HepG2 (cell line): ENCODE measurements around the gene SLC35B2. TPM values are rescaled to one million over a fixed set of nuclear protein-coding genes. Genes with fewer than 3 reads are reported as not detected.
A peak's percentile ranks its signal among the peaks of the same experiment; 100 is the strongest.

ENCODE experiments used
- BCL6 ChIP-seq: IDR thresholded peaks from 2 replicates; pipeline ENCODE4 v1.6.1; 2016; ENCODE audit warnings: missing genetic modification reagents, missing compliant biosample characterization
- CBX2 ChIP-seq, 2 experiments: fragments of 200-600 bp in 1 of 2; sonication (generic); formaldehyde crosslinking in 1 of 2; IDR thresholded peaks; 2 replicates each; pipeline versions ENCODE4 v1.7.0 to v1.8.1; 2018 to 2022; ENCODE audit warnings: low read depth in 2 of 2, low read length in 1 of 2, mild to moderate bottlenecking in 1 of 2, missing genetic modification reagents in 1 of 2
- CENPT ChIP-seq: sonication (generic); formaldehyde crosslinking; IDR thresholded peaks from 2 replicates; pipeline ENCODE4 v1.8.0; 2022; ENCODE audit warnings: low read depth, mild to moderate bottlenecking, moderate library complexity, missing genetic modification reagents
- DPF2 ChIP-seq: sonication (generic); formaldehyde crosslinking; IDR thresholded peaks from 2 replicates; pipeline ENCODE4 v1.4.0; 2020; ENCODE audit warnings: mild to moderate bottlenecking, low read depth, missing genetic modification reagents, borderline replicate concordance
- GABPB1 ChIP-seq: IDR thresholded peaks from 2 replicates; pipeline ENCODE4 v1.6.1; 2016; ENCODE audit warnings: mild to moderate bottlenecking, missing genetic modification reagents, moderate library complexity, missing compliant biosample characterization
- GZF1 ChIP-seq: sonication (generic); formaldehyde crosslinking; IDR thresholded peaks from 2 replicates; pipeline ENCODE4 v1.5.1; 2020; ENCODE audit warnings: mild to moderate bottlenecking, missing genetic modification reagents
- HMG20A ChIP-seq: IDR thresholded peaks from 2 replicates; pipeline ENCODE4 v1.6.1; 2016; ENCODE audit warnings: borderline replicate concordance
- NR0B2 ChIP-seq: sonication (generic); formaldehyde crosslinking; IDR thresholded peaks from 2 replicates; pipeline ENCODE4 v1.4.0; 2020; ENCODE audit warnings: mild to moderate bottlenecking, missing genetic modification reagents
- RAD51 ChIP-seq: fragments of 450-650 bp; IDR thresholded peaks from 2 replicates; pipeline ENCODE4 v1.6.1; 2016; ENCODE audit warnings: borderline replicate concordance
- SALL2 ChIP-seq: sonication (generic); formaldehyde crosslinking; IDR thresholded peaks from 2 replicates; pipeline ENCODE4 v1.8.1; 2023; ENCODE audit warnings: mild to moderate bottlenecking, missing genetic modification reagents, inconsistent platforms
- SATB2 ChIP-seq: sonication (generic); formaldehyde crosslinking; IDR thresholded peaks from 2 replicates; pipeline ENCODE4 v1.5.0; 2020; ENCODE audit warnings: missing genetic modification reagents
- SPEN ChIP-seq: sonication (generic); formaldehyde crosslinking; IDR thresholded peaks from 2 replicates; pipeline ENCODE4 v1.5.1; 2020; ENCODE audit warnings: low read depth, mild to moderate bottlenecking, missing genetic modification reagents
- U2AF2 ChIP-seq: fragments of 200-400 bp; formaldehyde crosslinking; IDR thresholded peaks from 2 replicates; pipeline ENCODE4 v1.6.1; 2017; ENCODE audit warnings: low read depth, mild to moderate bottlenecking, low read length
- ZKSCAN5 ChIP-seq: sonication (generic); formaldehyde crosslinking; IDR thresholded peaks from 2 replicates; pipeline ENCODE4 v1.5.1; 2020; ENCODE audit warnings: mild to moderate bottlenecking, missing genetic modification reagents
- ZNF224 ChIP-seq: sonication (generic); formaldehyde crosslinking; IDR thresholded peaks from 2 replicates; pipeline ENCODE4 v1.5.0; 2020; ENCODE audit warnings: mild to moderate bottlenecking, missing genetic modification reagents
- ZNF276 ChIP-seq: sonication (generic); formaldehyde crosslinking; IDR thresholded peaks from 2 replicates; pipeline ENCODE4 v1.4.0; 2020; ENCODE audit warnings: mild to moderate bottlenecking, low read depth, missing genetic modification reagents
- ZNF563 ChIP-seq: sonication (generic); formaldehyde crosslinking; IDR thresholded peaks from 2 replicates; pipeline ENCODE4 v1.8.0; 2022; ENCODE audit warnings: mild to moderate bottlenecking, moderate library complexity, missing genetic modification reagents
- ZNF670 ChIP-seq: sonication (generic); formaldehyde crosslinking; IDR thresholded peaks from 2 replicates; pipeline ENCODE4 v1.8.0; 2022; ENCODE audit warnings: mild to moderate bottlenecking, missing genetic modification reagents, borderline replicate concordance
- polyA plus RNA-seq, 8 experiments: library from polyadenylated mRNA; depleted of rRNA in 3 of 8; stranded (reverse) in 7 of 8; unstranded in 1 of 8; fragments of >200 nt; fragmentation: Illumina TruSeq in 4 of 8; extraction: Trizol in 4 of 8; gene quantifications; 2 replicates each; pipeline versions ENCODE4 v1.2.1 to v1.2.3, GENCODE V29; 2011 to 2016; ENCODE audit warnings: low read depth in 4 of 8, missing spikeins in 1 of 8, mixed read lengths in 1 of 8; ENCODE audit not compliant: insufficient read depth in 1 of 8
- total RNA-seq, 5 experiments: library from RNA; depleted of rRNA; stranded (reverse); fragments of >200 nt; fragmentation: Illumina TruSeq; extraction: Trizol; gene quantifications; 2 replicates each; pipeline ENCODE4 v1.2.3, GENCODE V29; 2016; ENCODE audit warnings: low read depth in 1 of 5
- TF ChIP-seq, protein P1 (sequence below): sonication (generic); formaldehyde crosslinking; IDR thresholded peaks from 2 replicates; pipeline ENCODE4 v1.5.0; 2020; ENCODE audit warnings: missing genetic modification reagents
- TF ChIP-seq, protein P2 (sequence below): IDR thresholded peaks from 2 replicates; pipeline ENCODE4 v1.6.1; 2016; ENCODE audit warnings: low read depth, control low read depth
- TF ChIP-seq, protein P3 (sequence below): sonication (generic); formaldehyde crosslinking; conservative IDR thresholded peaks from 2 replicates; pipeline ENCODE4 v1.8.0; 2022; ENCODE audit warnings: missing genetic modification reagents

Gene SLC35B2
- total and polyA plus RNA-seq, 2 of the 13 experiments (the other 11 are each of a cell fraction or from before 2014, with no cell fraction given), result 61.1 to 148 TPM

- TF ChIP-seq HMG20A (CRISPR knock-in tag), result no peak
- TF ChIP-seq GZF1, result peak; percentile 53; the same call in 1 of the 2 replicates
- TF ChIP-seq ZNF224 (CRISPR knock-in tag), result no peak
- TF ChIP-seq CBX2 (IDR thresholded peaks at IDR 0.05; ENCODE audit: low read depth, low read length), result no peak
- peak; percentile 17; the same call in 1 of the 2 replicates for TF ChIP-seq CBX2 (CRISPR knock-in tag; IDR thresholded peaks at IDR 0.05; ENCODE audit: low read depth)
- no peak for TF ChIP-seq RAD51
- no peak for TF ChIP-seq U2AF2
- peak; percentile 12; the same call in 1 of the 2 replicates for TF ChIP-seq GABPB1 (CRISPR knock-in tag)
- no peak for TF ChIP-seq SALL2 (CRISPR knock-in tag)
- TF ChIP-seq SATB2 (CRISPR knock-in tag), result no peak
- TF ChIP-seq NR0B2 (CRISPR knock-in tag), result peak; percentile 27; the same call in 1 of the 2 replicates
- peak; percentile 19; the same call in 1 of the 2 replicates for TF ChIP-seq BCL6 (CRISPR knock-in tag)
- TF ChIP-seq, protein P1, sequence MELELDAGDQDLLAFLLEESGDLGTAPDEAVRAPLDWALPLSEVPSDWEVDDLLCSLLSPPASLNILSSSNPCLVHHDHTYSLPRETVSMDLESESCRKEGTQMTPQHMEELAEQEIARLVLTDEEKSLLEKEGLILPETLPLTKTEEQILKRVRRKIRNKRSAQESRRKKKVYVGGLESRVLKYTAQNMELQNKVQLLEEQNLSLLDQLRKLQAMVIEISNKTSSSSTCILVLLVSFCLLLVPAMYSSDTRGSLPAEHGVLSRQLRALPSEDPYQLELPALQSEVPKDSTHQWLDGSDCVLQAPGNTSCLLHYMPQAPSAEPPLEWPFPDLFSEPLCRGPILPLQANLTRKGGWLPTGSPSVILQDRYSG (CRISPR knock-in tag), result 0 out of 2 replicates have a peak, but pooled peaks have one; percentile 64
- peak; percentile 85; the same call in 1 of the 2 replicates for TF ChIP-seq ZNF563 (CRISPR knock-in tag)
- TF ChIP-seq ZKSCAN5 (CRISPR knock-in tag), result no peak
- peak; percentile 19; the same call in 1 of the 2 replicates for TF ChIP-seq SPEN (CRISPR knock-in tag)
- TF ChIP-seq, protein P2, sequence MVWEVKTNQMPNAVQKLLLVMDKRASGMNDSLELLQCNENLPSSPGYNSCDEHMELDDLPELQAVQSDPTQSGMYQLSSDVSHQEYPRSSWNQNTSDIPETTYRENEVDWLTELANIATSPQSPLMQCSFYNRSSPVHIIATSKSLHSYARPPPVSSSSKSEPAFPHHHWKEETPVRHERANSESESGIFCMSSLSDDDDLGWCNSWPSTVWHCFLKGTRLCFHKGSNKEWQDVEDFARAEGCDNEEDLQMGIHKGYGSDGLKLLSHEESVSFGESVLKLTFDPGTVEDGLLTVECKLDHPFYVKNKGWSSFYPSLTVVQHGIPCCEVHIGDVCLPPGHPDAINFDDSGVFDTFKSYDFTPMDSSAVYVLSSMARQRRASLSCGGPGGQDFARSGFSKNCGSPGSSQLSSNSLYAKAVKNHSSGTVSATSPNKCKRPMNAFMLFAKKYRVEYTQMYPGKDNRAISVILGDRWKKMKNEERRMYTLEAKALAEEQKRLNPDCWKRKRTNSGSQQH (CRISPR knock-in tag), result no peak
- TF ChIP-seq, protein P3, sequence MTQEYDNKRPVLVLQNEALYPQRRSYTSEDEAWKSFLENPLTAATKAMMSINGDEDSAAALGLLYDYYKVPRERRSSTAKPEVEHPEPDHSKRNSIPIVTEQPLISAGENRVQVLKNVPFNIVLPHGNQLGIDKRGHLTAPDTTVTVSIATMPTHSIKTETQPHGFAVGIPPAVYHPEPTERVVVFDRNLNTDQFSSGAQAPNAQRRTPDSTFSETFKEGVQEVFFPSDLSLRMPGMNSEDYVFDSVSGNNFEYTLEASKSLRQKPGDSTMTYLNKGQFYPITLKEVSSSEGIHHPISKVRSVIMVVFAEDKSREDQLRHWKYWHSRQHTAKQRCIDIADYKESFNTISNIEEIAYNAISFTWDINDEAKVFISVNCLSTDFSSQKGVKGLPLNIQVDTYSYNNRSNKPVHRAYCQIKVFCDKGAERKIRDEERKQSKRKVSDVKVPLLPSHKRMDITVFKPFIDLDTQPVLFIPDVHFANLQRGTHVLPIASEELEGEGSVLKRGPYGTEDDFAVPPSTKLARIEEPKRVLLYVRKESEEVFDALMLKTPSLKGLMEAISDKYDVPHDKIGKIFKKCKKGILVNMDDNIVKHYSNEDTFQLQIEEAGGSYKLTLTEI (CRISPR knock-in tag), result no peak
- no peak for TF ChIP-seq DPF2 (CRISPR knock-in tag)
- TF ChIP-seq ZNF670 (CRISPR knock-in tag), result no peak
- TF ChIP-seq CENPT (CRISPR knock-in tag), result peak; percentile 57
- TF ChIP-seq ZNF276 (CRISPR knock-in tag), result peak; percentile 1; the same call in 1 of the 2 replicates
Measured at GRCh38 chr6:44275749-44276648, 18.7 kb upstream of the SLC35B2 start (continued).
